HG03095 (cell line): ENCODE results near the gene PALD1.
"Not testable (repeated sequence)": the region's sequence is repeated elsewhere in the genome, so short reads cannot be mapped to it uniquely, and the experiment has no call there.

Experiments used
- ATAC-seq: cut with Tn5 transposase; IDR thresholded peaks from one replicate; pipeline ENCODE4 v1.9.1; 2021; ENCODE audit warnings: moderate library complexity; ENCODE audit not compliant: unreplicated experiment

PALD1 gene

GRCh38 chr10:70600512-70601395 lies 122.2 kb downstream of the PALD1 start:
- ATAC-seq, result no peak

GRCh38 chr10:70601746-70602145 lies 123.2 kb downstream of the PALD1 start:
- ATAC-seq, result no peak

GRCh38 chr10:70602665-70603448 lies 124.3 kb downstream of the PALD1 start, which contains the start of gene PRF1:
Gene PRF1, minus strand, starts transcription at chr10:70602741. Its CDS starts 1,839 bp downstream, at chr10:70600902.
- no peak for ATAC-seq

DNA sequence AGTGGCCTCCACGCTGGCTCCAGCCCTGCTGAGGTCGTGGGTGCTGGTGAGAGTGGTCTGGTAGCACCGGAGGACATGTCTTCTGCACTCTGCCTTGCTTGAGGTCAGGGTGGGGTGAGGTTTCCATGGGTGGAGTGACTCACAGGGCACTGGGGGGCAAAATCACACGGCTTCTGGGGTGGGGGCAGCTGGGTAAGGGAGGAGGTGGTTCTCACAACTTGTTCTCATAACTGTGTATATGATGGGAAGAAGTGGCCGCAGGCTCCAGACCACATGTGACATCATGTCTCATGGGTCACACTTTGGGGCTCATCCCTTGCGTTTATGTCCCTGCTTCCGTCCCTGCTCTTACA lies 124.9 kb downstream of the PALD1 start:
- ATAC-seq, result no peak

GRCh38 chr10:70604106-70604505 lies 125.5 kb downstream of the PALD1 start:
- ATAC-seq, result no peak

- ATAC-seq, result no peak
These were observed 126.6 kb downstream of the PALD1 start for GRCh38 chr10:70605161-70605560.

GRCh38 chr10:70607936-70608335 lies 129.4 kb downstream of the PALD1 start:
- no peak for ATAC-seq

DNA sequence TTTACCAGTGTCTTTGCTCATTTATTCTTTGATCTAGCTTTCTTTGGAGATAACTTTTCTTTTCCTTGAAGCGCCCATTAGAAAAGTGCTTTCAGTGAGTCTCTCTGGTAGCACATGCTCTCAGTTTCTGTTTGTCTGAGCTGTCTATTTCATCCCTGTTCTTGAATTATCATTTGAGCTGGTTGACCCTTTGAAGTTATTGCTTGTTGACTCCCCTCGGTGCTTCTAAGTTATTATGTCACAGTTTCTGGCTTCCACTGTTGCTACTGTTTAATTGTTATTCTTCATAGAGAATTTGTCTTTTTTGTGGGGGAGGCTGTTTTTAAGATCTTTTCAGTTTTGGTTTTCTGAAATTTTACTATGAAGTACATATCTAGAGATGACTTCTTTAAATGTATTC lies 135.4 kb downstream of the PALD1 start:
- no peak for ATAC-seq

- ATAC-seq, result not testable (repeated sequence)
These were observed 135.8 kb downstream of the PALD1 start for GRCh38 chr10:70614364-70614763.

DNA sequence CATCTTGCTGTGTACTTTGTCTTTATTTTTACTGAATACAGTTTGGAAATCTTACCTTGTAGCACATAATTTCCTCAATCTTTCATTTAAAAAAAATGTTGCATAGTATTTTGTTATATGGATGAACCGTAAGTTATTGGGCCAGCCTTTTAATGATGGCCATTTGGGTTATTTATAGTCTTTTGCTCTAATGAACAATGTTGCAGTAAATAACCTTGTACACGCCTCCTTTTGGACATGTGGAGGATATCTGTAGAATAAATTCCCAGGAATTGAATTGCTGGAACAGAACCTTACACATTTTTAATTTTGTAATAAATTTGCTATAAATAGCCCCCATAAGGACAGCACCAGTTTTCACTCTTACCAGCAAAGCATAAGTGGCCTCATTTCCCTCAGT lies 136.6 kb downstream of the PALD1 start:
- no peak for ATAC-seq

DNA sequence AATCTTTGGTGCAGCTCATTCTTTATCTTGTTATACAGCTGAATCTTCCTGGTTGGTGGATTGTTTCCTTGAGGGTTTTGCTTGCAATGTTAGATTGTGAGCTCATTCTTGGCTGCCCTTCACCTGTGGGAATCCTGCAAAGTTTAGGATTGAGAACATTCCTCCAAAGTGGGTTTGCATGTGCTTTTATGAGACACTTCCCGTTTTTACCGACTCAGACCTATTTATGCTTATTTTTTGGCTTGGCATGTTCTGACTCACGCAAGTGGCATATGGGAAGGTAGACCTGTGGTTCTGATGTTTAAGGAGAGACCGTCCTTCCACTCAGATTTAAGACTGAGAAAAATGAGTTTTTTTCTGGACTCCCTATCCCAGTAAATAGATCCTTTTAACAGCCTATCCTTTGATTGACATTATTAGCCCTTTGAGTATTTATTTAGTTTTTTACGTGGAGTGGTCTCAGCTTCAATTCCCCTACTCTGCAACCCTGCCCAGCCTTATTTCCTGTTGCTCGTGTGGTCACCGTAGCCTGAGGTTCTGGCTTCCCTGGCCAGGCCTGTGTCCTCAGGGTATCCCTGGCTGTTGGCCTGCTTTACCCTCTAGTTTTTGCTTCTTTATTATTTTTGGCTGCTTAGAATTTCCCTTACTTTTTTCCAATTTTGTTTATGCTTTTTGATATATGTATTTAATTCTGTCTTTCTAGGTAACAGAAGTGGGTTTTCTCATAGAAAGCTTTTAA lies 137.4 kb downstream of the PALD1 start:
- no peak for ATAC-seq

GRCh38 chr10:70616761-70617160 lies 138.2 kb downstream of the PALD1 start:
- ATAC-seq, result no peak
